ENCODE results near the gene NXPE1. TPM values are rescaled to one million over a fixed set of nuclear protein-coding genes. Genes with fewer than 3 reads are reported as not detected.

NXPE1 gene
- total and polyA plus RNA-seq, 3 donors from 2014 or later = 1.5 to 9.2 (median 3.9) TPM

DNA sequence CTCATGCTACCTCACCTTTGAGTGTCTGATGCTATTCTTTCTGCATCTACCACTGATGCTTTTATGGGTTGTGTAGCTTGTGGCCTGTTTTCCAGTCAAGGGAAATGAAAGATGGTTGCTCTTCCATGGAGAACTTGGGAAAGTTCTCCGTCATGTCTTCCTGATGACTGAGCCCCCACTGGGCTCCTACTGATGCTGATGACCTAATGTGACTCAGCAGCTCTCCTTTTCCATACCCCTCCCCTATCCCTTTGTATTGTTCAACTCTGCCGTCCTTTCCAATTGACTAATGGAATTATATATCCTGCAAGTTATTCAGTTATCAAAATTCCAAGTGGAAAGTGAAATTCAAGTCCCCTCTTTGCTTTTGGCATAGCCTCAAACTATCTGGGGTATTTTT is 75.8 kb downstream of the NXPE1 start:
- intact Hi-C loops (cut with DNase I; ENCODE audit: low total_unique reads) = no loop called here
- no peak overlapping the region for H3K4me3 ChIP-seq
- H3K27me3 ChIP-seq = no peaks in the 10 kb centered on the region
- H3K36me3 ChIP-seq (ENCODE audit: low read depth, missing control alignments) = no peaks in the 10 kb centered on the region
- no peak for TF ChIP-seq POLR2A (IDR thresholded peaks at IDR 0.05)
- TF ChIP-seq, protein P1, sequence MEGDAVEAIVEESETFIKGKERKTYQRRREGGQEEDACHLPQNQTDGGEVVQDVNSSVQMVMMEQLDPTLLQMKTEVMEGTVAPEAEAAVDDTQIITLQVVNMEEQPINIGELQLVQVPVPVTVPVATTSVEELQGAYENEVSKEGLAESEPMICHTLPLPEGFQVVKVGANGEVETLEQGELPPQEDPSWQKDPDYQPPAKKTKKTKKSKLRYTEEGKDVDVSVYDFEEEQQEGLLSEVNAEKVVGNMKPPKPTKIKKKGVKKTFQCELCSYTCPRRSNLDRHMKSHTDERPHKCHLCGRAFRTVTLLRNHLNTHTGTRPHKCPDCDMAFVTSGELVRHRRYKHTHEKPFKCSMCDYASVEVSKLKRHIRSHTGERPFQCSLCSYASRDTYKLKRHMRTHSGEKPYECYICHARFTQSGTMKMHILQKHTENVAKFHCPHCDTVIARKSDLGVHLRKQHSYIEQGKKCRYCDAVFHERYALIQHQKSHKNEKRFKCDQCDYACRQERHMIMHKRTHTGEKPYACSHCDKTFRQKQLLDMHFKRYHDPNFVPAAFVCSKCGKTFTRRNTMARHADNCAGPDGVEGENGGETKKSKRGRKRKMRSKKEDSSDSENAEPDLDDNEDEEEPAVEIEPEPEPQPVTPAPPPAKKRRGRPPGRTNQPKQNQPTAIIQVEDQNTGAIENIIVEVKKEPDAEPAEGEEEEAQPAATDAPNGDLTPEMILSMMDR (IDR thresholded peaks at IDR 0.05) = no peak
- H3K4me1 ChIP-seq = no peaks in the 10 kb centered on the region
- H3K27ac ChIP-seq = no peak overlapping the region
- DNase-seq = no peak
- 93 to 100% methylated on average over 2 of the region's 2 CpGs for WGBS, 2 donors
- H3K9me3 ChIP-seq = no peaks in the 10 kb centered on the region

DNA sequence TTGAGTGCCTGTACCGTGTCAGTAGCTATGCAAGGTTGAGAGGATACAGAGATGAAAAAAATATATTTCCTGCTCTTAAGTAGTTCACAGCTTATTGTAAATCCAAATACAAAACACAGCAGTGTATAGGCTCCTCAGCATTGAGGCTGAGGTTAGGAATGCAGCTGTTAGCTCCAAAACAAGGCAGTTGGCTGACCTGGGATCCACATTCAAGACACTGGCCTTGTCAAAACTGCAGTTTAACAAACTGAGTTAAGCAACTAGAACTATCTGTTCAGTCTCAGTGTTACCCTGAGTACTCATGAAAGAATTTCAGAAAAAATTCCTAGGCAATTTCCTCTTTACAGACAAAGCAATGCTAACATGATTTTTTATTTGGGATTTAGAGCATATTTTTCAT is 77.6 kb downstream of the NXPE1 start:
- 50 to 55% methylated on average over 1 of the region's 1 CpG for WGBS, 2 donors
- DNase-seq = peak; percentile 16

DNA sequence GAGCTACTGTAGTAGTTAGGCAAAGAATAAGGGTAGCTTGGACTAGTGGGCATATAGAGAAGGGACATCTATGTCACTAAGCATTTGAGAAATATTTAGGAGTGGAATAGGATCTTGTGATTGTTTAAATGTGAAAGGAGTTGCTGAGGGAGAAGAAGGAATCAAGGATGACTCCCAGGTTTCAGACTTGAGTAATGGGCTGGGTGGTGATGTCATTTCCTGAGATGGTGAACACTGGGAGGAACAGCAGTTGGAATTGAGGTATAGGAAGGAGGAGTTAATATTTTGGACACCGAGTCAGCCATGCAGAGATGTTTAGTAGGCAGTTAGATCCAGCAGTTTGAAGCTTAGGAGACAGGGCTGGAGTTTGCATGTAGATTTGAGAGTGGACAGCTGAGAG is 80.3 kb downstream of the NXPE1 start:
- H3K36me3 ChIP-seq (ENCODE audit: low read depth, missing control alignments) = no peaks in the 10 kb centered on the region
- H3K27me3 ChIP-seq = no peaks in the 10 kb centered on the region
- TF ChIP-seq, protein P1 (IDR thresholded peaks at IDR 0.05) = no peak
- no peak for TF ChIP-seq POLR2A (IDR thresholded peaks at IDR 0.05)
- WGBS, 2 donors = 89 to 96% methylated on average over 1 of the region's 1 CpG
- no peaks in the 10 kb centered on the region for H3K9me3 ChIP-seq
- H3K4me1 ChIP-seq = no peaks in the 10 kb centered on the region
- no peak overlapping the region for H3K4me3 ChIP-seq
- no peak overlapping the region for H3K27ac ChIP-seq
- intact Hi-C loops (cut with DNase I; ENCODE audit: low total_unique reads) = no loop called here
- DNase-seq = no peak

More for the DNA sequence above, 77.6 kb downstream of the NXPE1 start:
- H3K27me3 ChIP-seq = no peaks in the 10 kb centered on the region
- no peaks in the 10 kb centered on the region for H3K4me1 ChIP-seq
- no peaks in the 10 kb centered on the region for H3K9me3 ChIP-seq
- intact Hi-C loops (cut with DNase I; ENCODE audit: low total_unique reads) = no loop called here
- no peaks in the 10 kb centered on the region for H3K36me3 ChIP-seq (ENCODE audit: low read depth, missing control alignments)
- TF ChIP-seq, protein P1 (IDR thresholded peaks at IDR 0.05) = no peak
- TF ChIP-seq POLR2A (IDR thresholded peaks at IDR 0.05) = no peak
- H3K27ac ChIP-seq = no peak overlapping the region
- no peak overlapping the region for H3K4me3 ChIP-seq

DNA sequence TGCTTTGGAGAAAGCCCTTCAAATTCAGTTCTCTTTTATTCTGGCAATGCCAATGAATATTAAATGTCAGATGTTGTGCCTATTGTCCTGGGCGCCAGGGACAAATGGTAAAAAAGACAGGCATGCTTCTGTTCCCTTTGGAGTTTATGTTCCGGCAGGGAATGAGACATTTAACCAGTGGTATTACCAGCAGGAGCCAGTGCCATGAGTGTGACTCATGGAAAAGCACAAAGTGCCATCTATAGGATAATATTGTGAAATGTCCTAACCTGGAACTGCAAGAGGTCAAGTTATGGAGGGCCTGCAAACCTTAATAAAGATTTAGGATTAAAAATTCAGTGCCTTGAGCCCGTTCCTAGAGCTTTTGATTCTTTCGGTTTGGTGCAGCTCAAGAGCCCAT is 80.9 kb downstream of the NXPE1 start:
- Histone ChIP-seq H3K27me3 (no peaks in the 10 kb centered on the region), H3K36me3 (ENCODE audit: low read depth, missing control alignments) (no peaks in the 10 kb centered on the region), H3K9me3 (no peaks in the 10 kb centered on the region), H3K27ac (no peak overlapping the region), H3K4me3 (no peak overlapping the region), H3K4me1 (no peaks in the 10 kb centered on the region)
- intact Hi-C loops (cut with DNase I; ENCODE audit: low total_unique reads) = no loop called here
- TF ChIP-seq POLR2A (IDR thresholded peaks at IDR 0.05) = no peak
- TF ChIP-seq, protein P1 (IDR thresholded peaks at IDR 0.05) = no peak
- no peak for DNase-seq
- 63 to 85% methylated on average over 4 of the region's 4 CpGs for WGBS, 2 donors

DNA sequence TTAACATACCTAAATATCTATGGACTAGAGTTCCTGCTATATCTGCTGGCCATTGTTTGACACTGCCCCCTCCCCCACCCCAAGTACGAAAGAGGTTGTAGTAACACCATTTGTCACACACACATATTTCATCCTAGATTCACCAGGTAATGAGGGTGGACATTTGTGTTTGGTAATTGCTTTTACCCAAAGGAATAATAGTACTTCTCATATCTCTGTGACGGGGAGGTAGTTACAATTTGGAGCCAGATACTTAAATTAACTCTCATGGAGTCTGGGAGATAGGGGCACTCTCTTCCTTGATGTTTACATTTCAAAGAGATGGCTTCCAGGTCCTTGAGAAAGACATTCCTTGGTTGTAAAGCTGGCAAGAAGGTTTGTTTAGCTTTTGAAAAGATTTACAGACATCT is 81.7 kb downstream of the NXPE1 start:
- H3K27ac ChIP-seq = no peak overlapping the region
- WGBS, 2 donors = 33 to 44% methylated on average over 2 of the region's 2 CpGs
- intact Hi-C loops (cut with DNase I; ENCODE audit: low total_unique reads) = no loop called here

More for the DNA sequence above, 81.7 kb downstream of the NXPE1 start:
- Histone ChIP-seq H3K36me3 (ENCODE audit: low read depth, missing control alignments) (no peaks in the 10 kb centered on the region), H3K9me3 (no peaks in the 10 kb centered on the region), H3K4me3 (no peak overlapping the region), H3K4me1 (no peaks in the 10 kb centered on the region), H3K27me3 (no peaks in the 10 kb centered on the region)
- TF ChIP-seq POLR2A (IDR thresholded peaks at IDR 0.05) = no peak
- TF ChIP-seq, protein P1 (IDR thresholded peaks at IDR 0.05) = no peak
- no peak for DNase-seq

Data from testis (tissue), 3 donors.